Panc1 (cell line): ENCODE data around the gene SLC30A7.
"Not testable (repeated sequence)": the region's sequence is repeated elsewhere in the genome, so short reads cannot be mapped to it uniquely, and the experiment has no call there.

Experiments used
- SIN3A ChIP-seq: IDR thresholded peaks from 2 replicates; pipeline ENCODE4 v1.6.1; 2012; ENCODE audit warnings: low read depth, mild to moderate bottlenecking, low read length, moderate library complexity, borderline replicate concordance; ENCODE audit not compliant: insufficient read depth
- TCF7L2 ChIP-seq: IDR thresholded peaks from 2 replicates; pipeline ENCODE4 v1.6.1; 2011; ENCODE audit warnings: mild to moderate bottlenecking, low read depth, low read length, inconsistent platforms
- TF ChIP-seq, protein P1 (sequence below): fragments of 450-650 bp; IDR thresholded peaks from 2 replicates; pipeline ENCODE4 v1.5.1; 2017; ENCODE audit warnings: mild to moderate bottlenecking

DNA sequence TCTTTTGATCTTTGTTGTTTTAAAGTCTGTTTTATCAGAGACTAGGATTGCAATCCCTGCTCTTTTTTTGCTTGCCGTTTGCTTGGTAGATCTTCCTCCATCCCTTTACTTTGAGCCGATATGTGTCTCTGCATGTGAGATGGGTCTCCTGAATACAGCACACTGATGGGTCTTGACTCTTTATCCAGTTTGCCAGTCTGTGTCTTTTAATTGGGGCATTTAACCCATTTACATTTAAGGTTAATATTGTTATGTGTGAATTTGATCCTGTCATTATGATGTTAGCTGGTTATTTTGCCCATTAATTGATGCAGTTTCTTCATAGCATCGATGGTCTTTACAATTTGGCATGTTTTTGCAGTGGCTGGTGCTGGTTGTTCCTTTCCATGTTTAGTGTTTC is 51.9 kb downstream of the SLC30A7 start:
- TF ChIP-seq, protein P1, sequence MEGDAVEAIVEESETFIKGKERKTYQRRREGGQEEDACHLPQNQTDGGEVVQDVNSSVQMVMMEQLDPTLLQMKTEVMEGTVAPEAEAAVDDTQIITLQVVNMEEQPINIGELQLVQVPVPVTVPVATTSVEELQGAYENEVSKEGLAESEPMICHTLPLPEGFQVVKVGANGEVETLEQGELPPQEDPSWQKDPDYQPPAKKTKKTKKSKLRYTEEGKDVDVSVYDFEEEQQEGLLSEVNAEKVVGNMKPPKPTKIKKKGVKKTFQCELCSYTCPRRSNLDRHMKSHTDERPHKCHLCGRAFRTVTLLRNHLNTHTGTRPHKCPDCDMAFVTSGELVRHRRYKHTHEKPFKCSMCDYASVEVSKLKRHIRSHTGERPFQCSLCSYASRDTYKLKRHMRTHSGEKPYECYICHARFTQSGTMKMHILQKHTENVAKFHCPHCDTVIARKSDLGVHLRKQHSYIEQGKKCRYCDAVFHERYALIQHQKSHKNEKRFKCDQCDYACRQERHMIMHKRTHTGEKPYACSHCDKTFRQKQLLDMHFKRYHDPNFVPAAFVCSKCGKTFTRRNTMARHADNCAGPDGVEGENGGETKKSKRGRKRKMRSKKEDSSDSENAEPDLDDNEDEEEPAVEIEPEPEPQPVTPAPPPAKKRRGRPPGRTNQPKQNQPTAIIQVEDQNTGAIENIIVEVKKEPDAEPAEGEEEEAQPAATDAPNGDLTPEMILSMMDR, result not testable (repeated sequence)
- not testable (repeated sequence) for TF ChIP-seq TCF7L2, SIN3A
